Activated CD4-positive, CD25-positive, alpha-beta regulatory T cell (primary cell): ENCODE measurements around the gene UGP2.
A peak's percentile ranks its signal among the peaks of the same experiment; 100 is the strongest.
"Not testable (repeated sequence)": the region's sequence is repeated elsewhere in the genome, so short reads cannot be mapped to it uniquely, and the experiment has no call there.

Source experiments
- DNase-seq, 4 experiments: peaks; one replicate each; lab custom pipeline; 2025; lab: John Stamatoyannopoulos, UW

Gene UGP2

DNA sequence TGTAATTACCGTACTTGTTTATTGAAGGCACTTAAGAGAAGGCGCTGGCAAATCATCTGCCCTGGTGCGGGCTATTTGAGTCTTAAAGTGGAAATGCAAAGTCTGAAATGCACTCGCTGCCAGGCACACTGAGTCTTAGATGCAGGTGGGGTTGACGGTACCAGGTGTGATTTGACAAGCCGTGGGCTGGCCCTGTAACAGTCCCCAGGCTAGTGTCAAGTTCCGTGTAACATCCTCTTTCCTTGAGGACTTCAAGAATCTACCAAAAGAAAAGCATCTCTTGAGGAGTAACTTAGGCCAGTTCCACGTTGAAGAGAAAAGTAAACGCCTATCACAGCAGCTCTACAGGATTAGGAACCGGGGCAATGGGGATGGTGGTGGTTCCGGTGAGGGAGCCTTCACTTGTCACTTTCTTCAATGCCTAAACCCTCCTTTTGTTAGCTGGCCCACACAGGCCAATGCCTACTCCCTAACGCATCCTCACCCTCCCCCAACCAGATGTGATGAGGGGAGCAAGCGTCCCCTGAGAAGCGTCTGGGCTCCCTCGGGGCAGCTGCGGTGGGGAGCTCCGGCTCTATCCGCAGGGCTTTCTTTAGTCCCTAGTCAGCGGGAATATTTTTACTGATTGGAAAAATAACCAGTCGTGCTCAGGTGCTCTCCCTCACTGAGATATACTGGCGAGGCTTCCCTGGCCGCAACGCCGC, 1.5 kb upstream of the UGP2 start:
- DNase-seq, result no peak

DNA sequence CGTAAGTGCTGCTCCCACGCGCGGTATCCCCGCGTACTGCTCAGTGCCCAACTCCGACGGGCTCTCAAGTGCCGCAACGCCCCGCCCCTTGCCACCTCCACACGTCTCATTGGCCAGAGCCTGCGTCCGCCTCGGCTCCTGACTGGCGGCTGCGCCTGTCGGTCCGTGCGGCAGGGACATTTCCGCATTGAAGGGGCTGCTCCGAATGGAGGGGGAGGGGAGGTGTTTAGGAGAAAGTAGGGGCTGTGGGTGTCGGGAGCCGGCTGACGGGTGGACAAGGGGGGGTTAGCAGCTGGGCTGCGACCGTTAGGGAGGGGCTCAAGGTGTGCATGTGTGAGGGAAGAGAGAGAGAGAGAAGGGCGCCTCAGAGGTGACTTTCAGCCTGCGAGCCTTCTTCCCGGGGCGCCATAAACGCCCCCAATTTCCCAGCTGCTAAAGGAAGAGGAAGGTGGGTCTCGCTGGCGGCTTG, 877 bp upstream of the UGP2 start:
- DNase-seq, result peak; percentile 92 to 97 (median 96)

DNA sequence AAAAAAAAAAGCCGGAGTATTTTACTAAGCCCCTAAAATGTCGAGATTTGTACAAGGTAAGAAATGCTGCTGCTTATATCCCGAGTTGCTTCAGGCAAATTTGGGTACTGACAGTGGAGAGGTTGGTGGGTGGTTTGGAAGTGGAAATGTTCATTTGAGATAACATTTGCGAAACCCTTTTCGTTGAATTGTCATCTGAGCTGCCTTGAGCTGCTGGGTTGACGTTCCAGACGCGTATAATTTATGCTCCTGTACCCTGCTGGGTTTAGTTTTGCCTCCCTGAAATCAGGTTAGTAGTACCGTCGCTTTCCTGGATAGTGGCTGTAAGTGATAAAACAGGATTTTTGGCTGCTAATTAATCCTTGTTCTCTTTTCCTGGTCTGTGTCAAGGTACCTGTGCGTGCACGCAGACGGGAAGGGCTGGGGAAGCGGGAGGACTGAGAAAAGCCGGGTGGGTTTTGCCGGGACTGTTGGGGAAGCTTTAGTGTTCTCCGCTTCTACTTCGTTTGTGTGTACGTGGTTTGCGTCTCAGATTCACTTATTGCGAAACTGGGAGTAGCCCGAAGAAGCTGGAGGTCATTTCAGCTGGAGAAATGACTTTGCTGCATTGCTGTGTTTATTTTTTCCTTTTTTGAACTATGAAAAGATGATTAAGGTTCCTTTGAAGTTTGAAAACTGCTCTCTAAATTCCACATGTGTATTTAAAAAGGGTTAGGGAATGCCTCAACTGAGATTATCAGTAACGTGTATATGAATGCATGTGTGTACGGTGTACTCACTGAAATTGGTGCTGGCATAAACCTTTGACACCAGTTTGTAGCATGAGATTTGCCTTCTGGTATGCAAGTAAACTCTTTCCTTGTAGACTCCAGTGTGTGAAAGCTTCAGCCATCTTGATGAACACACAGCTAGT, 709 bp downstream of the UGP2 start:
- DNase-seq, result no peak

DNA sequence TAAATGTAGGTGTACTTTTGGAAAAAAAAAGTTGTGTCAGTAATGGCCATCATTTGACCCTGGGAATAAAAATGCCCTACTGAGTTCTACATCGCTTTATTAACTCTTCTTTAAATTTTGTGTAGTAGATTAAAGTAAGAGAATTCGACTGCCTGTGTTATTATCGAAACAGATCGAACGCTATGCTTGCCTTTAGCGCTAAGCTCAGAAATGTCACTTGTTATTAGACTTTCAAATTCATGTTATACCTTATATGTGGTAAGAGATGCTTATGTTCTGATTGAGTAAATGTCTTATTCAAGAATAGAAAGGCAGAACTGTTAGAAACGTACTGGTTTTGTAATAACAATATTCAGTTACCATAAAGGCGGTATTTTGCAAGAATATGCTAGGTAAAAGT, 1.4 kb downstream of the UGP2 start:
- DNase-seq, result no peak

DNA sequence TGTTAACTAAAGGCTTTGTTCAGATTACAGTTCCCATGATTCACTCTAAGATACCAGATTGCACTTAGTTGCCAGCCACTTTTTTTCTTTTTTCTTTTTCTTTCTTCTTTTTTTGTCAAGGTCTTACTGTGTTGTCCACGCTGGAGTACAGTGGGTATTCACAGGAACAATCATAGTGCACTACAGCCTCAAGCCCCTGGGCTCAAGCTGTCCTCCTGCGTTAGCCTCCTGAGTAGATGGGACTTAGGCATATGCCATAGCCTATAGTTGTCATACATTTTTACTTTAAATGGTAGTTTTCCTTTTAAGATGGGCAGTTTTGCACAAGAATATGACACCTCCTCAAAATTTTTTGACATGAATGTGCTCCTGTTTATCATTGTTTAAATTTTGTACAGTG, 2.1 kb downstream of the UGP2 start:
- no peak for DNase-seq

DNA sequence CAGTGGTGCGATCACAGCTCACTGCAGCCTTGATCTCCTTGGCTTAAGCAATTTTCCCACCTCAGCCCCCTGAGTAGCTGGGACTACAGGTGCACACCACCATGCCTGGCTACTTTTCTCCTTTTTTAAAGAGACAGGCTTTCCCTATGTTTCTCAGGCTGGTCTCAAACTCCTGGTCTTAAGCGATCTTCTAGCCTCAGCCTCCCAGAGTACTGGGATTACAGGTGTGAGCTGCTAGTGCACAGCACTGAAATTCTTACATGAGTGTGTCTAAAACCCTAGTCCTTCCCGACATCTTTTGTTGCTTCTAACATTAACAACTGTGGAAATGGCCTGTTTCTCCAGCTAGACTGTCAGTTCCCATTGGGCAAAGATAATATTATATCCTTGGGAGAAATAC, 2.9 kb downstream of the UGP2 start:
- no peak for DNase-seq

DNA sequence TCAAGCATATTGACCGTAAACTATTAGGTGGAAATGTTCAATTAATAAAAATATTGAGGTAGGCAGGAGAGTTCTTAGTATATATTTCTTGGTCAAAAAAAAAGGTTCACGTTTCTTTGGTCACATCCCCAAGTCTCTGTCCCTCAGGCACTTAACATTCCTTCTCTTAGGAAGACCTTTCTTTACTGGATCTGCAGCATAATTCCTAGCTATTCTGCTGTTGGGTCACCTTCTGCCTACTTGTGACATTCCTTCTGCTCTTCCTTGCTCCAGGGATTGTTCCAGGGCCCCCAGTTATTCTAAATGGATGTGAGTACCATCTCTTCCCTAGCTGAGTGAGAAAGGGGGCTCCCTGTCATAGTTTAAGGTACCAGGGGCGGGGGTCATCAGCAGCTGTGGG, 4.2 kb downstream of the UGP2 start:
- DNase-seq, result no peak

DNA sequence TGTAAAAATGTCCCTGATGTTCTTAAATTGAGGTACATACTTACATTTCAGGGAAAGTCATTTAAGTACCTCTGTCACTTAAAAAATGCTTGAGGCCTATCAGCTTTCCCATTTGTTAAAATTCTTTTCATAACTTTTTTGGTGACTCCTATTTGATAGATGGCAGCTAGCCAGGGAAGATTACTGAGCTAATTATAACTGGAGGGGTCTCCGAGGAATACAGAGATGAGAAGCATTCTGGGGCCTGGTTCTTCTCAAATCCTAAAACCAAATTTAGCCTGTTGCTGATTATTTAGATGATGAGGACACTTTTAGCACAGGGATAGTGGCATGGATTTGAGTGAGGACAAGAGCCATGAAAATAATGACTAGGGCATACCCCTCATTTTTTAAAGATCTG, 4.8 kb downstream of the UGP2 start:
- DNase-seq, result no peak

DNA sequence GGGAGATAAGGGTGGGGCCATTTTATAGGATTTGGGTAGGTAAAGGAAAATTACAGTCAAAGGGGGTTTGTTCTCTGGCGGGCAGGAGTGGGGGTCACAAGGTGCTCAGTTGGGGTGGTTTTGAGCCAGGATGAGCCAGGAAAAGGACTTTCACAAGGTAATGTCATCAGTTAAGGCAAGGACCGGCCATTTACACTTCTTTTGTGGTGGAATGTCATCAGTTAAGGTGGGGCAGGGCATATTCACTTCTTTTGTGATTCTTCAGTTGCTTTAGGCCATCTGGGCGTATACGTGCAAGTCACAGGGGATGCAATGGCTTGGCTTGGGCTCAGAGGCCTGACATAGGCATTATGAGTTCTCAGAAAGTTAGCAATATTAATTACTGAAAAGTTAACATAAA, 5.9 kb downstream of the UGP2 start:
- DNase-seq, result not testable (repeated sequence)

DNA sequence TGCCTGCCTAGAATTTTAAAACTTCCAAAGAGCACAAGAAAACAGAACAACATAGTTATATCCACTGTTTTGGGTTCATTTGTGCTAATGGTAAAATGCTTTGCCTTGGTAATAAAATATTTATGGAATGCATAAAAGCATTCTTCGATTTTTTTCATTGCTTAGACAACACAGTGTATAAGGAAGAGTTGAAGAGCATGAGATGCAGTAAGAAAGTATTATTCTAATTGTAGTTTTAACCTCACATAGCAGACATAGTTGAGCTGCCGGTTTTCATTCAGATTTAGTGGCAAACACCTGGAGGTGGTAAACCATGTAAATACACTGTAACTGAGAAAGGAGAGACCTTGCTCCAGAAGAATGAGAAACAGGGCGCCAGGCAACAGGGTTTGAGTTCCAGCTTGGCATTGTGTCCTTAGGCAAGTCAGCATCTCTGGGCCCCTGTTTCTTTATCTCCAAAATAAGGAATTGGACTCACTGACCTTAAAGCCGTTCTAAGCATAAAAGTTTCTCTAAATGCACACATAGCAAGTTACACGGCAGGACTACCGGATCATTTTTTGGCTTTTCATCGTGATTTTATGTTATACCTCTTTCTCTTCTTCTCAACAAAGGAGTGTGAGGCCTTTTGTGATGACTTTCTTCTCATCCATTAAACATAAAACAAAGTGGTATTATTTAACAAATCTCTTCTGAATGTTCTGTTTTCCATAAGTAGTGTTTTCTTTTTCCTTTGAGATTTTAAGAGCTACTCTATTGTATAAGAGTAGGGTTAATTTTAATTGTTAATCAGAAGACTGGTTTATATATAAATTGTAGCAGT, 7.9 kb downstream of the UGP2 start:
- no peak for DNase-seq

DNA sequence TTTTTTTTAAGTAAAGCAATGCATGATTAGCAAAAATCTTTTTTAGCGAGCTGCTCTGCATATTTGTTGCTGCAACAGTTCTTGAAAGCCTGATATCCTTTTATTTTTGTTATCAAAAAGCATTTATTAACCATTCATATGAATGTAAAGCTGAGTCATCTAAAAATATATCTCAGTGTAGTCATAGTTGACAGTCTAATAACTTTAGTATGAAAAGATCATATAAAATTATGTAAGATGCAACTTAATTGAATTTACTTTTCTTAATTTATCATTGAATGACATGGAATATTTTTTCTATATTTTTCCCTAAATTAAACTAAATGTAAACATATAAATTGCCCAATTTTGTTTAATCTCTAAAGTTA, 8.5 kb downstream of the UGP2 start:
- no peak for DNase-seq

DNA sequence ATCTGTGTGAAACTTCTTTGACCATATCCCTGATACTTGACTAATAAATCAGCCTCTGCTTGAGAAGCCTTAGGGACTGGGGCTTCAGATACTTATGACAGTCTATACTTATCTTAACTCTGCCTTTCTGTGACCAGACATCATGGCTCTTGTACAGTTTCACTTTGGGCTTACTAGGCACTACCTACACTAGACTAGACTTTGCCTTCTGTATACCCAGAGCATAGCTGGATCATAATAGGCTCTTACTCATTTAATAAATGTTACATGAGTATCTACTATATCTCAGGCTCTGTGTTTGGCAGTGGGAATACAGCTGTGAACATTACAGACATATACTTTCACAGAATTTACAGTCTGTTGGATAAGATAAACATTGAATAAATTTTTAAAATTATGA, 9.0 kb downstream of the UGP2 start:
- no peak for DNase-seq

DNA sequence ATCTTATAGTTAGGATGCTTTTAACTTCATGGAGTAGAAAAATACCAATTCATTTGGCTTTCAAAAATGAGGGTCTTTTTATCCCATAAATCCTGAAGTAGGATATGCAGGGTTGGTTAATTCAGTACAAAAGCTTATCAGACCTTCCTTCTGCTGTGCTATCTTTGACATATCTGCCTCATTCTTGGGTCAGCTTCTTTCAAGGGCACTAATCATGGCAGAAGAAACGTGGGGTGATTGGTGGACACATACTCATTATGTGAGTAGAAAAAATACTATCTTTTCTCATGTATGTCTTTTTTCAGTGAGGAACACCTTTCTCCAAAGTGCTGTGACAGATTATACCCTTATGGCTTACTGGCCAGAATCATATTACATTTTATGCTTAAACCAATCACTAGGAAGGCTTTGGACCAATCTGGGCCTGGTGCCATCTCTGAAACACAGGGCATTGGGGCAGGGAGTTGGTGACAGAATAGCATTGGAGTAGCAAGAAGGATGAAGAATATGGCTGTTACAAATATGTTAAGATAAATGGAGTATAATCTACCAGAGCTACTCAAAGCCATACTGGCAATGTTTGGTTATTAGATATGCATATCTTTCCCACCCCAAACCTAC, 10.1 kb downstream of the UGP2 start:
- no peak for DNase-seq

DNA sequence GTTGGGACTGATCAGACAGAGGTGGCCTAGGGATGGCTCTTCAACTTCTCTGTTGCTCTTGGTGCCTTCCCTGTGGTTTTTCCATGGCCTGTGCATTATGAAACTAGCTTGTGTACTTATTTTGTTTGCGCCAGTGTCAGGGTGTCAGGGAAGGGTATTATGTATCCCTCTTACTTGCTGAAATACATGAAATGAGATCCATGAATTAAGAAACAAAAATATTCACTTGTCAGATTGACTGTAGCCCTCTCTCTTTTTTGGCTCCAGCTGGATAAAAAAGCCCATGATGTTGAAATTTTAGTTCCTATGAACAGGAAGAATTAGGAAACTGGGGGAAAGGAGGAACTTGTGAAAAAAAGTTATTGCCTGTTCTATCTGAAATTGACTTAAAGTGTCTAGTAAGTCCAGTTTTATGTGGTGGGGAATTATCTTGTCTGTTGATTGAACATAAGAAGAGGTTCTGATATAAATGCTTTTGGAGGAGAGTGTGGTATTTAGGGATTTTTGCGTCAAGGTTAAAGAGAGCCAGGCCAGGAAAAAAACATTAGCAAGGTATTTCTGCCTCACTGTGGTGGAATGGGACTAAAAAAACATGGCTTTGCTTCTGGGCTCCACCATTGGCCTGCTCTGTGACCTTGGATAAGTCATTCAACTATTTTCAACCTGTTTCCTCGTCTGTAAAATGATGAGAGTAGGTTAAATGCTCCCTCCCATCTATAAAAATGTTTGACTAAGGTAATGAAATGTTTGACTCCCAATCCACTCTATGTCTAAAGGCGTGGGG, 12.0 kb downstream of the UGP2 start:
- DNase-seq, result no peak

DNA sequence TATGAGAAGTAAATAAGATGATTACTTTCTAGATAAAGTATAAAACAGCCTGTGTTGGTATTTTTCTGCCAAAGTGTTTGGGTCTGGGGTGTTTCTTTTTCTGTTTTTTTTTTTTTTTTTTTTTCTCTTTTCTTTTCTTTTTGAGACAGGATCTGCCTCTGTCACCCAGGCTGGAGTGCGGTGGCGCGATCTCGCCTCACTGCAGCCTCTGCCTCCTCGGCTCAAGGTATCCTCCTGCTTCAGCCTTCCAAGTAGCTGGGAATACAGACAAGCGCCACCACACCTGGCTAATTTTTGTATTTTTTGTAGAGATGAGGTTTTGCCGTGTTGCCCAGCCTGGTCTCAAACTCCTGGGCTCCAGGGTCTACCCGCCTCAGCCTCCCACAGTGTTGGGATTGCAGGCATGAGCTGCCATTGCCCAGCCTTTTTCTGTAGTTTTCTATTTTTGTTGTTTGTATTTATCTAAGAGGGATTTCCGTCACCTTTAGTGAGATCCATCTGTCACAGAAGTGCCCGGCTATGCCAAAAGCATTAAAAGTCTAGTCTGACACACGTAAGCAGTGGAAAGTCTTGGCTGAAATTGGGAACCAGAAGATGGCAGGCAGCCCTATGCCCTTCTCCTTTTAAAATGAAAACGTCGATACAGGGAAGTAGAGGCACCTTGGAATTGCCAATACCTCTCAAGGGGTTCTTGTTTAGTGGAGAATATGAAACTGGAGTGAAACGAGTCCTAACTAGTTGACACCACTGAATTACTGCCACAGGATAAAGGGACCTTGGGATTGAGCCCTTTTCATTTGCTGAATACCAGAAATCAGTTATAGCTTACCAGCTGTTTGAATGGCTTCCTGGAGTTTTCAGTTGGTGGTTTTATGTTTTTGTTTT, 14.0 kb downstream of the UGP2 start:
- DNase-seq, result no peak

DNA sequence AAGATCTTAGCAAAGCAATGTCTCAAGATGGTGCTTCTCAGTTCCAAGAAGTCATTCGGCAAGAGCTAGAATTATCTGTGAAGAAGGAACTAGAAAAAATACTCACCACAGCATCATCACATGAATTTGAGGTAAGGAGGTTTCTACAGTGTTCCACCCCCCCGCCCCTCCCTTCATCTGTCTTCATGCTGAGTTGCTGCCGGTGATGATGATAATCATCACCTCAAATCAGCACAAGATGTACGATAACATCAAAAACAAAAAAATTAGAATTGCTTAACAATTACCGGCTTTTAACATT, 14.6 kb downstream of the UGP2 start:
- peak; percentile 6 to 66 (median 54) for DNase-seq

DNA sequence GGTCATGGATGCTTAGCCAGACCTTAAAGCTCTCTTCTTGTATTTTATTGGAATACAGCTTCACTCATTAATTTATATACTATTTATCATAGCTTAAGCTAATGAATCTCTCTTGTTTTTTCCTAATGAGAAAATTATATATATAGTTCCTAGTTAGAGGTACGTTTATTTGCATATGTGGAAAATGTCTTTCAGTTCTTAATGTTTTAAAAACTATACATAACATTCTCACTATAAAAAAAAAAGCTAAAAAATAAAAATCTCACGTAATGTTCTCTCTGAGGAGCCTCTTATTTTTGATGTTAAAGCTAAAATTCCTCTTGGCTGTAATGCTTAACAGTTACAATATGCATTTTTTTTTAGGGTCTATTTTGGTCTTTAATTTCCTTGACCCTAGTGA, 16.6 kb downstream of the UGP2 start:
- no peak for DNase-seq

DNA sequence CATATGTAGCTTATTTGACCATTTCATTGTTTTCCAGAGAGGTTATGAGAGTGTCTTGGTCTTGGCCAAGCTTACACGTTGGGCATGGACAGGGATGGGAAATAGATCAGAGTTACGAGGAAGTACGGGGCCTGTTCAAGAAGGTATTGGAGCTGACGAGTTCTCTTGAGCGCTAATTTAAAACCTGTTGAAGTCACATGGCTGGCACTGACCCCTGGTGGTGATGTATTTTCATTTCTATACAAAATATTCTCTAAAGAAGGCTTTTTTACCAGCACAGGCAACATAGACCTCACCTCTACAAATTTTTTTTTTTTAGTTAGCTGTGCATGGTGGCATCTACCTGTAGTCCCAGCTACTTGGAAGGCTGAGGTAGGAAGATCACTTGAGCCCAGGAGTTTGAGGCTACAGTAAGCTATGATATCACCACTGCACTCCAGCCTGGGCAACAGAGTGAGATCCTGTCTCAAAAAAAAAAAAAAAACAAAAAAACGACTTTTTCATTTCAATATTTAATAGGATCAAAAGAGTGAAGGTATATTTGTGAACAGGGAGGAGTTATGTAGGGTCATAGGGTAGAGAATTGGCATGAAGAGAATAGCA, 19.6 kb downstream of the UGP2 start:
- peak; percentile 12 to 43 (median 32) for DNase-seq

DNA sequence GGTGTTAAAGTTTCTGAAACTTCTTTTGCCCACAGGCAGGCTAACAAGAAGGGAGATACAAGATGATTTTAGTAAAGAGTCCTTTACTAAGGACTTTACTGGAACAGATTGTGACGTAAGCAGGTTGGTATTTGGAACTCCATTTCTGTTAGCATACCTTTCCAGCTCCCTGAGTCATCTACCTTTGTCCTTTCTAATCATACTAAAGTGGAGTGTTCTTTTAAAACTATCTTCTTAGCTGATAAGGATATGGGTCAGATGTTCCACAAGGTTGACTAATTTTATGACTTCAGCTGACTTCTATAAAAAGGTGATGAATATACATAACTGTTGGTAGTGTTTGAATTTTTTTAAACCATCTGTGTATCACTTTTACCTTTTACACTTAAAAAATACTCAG, 21.1 kb downstream of the UGP2 start:
- no peak for DNase-seq

DNA sequence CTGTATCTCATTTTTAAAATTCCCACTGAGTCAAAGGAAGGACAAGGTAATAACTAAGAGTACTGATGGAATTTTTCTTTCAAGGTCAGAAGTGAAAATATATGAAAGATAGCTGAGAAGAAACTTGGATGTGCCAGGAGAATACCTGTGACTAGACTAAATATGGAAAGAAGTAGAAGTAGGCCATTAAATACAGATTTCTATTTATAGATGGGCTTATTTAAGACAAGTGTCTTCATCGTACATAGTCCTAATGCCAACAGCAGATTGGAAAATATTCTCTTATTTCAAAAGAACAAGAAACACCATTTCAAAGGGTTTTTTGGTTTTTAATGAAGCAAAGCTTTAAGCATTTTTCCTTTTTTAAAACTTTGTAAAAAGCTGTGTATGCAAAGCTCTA, 22.0 kb downstream of the UGP2 start:
- DNase-seq, result no peak
